Subcutaneous abdominal adipose tissue (tissue), 5 donors: ENCODE data around the gene OPALIN.
"Not testable (repeated sequence)": the region's sequence is repeated elsewhere in the genome, so short reads cannot be mapped to it uniquely, and the experiment has no call there.

Experiments
- H3K27ac ChIP-seq: one replicate; pipeline ENCODE4 v1.7.0; 2013; ENCODE audit warnings: low read depth, mild to moderate bottlenecking, inconsistent platforms, low read length, moderate library complexity
- H3K27me3 ChIP-seq, 5 donors: one replicate each; pipeline ENCODE4 v1.7.0; 2013; ENCODE audit warnings: low read length in 5 of 5, inconsistent platforms in 1 of 5; ENCODE audit not compliant: control insufficient read depth in 5 of 5, insufficient read depth in 4 of 5
- H3K36me3 ChIP-seq, 5 donors: one replicate each; pipeline ENCODE4 v1.7.0; 2013; ENCODE audit warnings: low read length in 5 of 5; ENCODE audit not compliant: control insufficient read depth in 5 of 5, insufficient read depth in 5 of 5
- H3K4me1 ChIP-seq, 5 donors: one replicate each; pipeline ENCODE4 v1.7.0; 2013; ENCODE audit warnings: low read length in 5 of 5, mild to moderate bottlenecking in 3 of 5, moderate library complexity in 1 of 5; ENCODE audit not compliant: control insufficient read depth in 5 of 5, insufficient read depth in 5 of 5
- H3K4me3 ChIP-seq, 5 donors: one replicate each; pipeline ENCODE4 v1.7.0; 2013; ENCODE audit warnings: low read length in 5 of 5, low read depth in 1 of 5
- H3K9ac ChIP-seq, 5 donors: one replicate each; pipeline ENCODE4 v1.7.0; 2013; ENCODE audit warnings: low read length in 5 of 5, mild to moderate bottlenecking in 4 of 5, moderate library complexity in 3 of 5
- H3K9me3 ChIP-seq, 5 donors: one replicate each; pipeline ENCODE4 v1.7.0; 2013; ENCODE audit warnings: low read length in 5 of 5; ENCODE audit not compliant: control insufficient read depth in 5 of 5
- donor health status: healthy.
- donor health status: healthy.
- donor health status: healthy.
- donor health status: healthy.
- donor health status: healthy.

Gene OPALIN

DNA sequence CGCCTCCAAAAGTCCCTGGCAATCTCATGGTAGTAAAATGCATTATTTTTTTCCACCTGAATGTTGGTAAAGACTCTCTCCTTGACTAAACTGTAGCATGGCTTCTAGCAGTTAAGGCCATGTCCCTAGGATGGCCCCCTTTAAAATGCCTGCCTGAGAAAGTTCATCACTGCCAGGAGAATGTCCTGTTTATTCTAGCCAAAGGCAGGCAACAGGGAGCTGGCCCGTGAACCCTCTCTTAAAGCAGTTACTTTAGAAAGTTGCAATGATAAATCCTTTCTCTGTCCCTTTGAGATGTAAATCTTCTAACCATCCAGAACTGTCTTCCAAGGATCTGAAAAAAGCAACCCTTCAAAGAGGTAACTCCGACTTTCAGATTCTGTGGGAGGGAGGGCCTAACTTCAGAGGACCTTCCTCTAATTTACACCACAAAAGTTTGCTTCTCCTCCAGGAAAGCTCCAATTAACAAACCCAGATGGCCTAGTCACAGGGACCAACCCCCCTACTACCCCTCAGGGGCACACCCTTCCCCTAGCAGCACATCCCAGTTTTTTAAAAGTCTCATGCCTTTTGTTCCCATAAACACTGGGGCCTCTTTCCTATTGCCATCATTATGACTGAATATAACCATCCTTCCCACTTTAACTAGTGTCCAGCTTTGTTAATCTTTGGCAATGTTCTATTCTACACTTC, 49.0 kb downstream of the OPALIN start:
- no peaks in the 10 kb centered on the region for H3K9me3 ChIP-seq
- H3K4me1 ChIP-seq = peaks cover 0 to 4% (median 0%) of the 10 kb centered on the region in 5 donors
- peaks cover 0 to 3% (median 0%) of the 10 kb centered on the region in 5 donors for H3K27me3 ChIP-seq
- no peak overlapping the region for H3K9ac ChIP-seq
- no peak overlapping the region for H3K4me3 ChIP-seq
- H3K27ac ChIP-seq = no peak overlapping the region
- no peaks in the 10 kb centered on the region for H3K36me3 ChIP-seq

DNA sequence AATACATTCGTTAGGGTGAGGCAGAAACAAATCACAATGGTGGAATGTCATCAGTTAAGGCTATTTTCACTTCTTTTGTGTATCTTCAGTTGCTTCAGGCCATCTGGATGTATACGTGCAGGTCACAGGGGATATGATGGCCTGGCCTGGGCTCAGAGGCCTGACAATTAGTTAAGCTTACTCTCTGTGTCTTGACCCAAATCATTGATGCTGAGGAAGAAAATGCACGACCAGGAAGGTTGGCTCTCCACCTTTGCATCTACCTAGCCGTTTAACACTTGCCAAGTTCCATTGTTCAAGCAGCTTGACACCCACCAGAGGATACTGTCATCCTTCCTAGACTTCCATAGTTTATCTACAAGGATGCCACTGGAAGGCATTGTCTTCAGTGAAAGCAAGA, 49.9 kb downstream of the OPALIN start:
- H3K36me3 ChIP-seq, H3K9me3 ChIP-seq, H3K9ac ChIP-seq, H3K27me3 ChIP-seq, H3K27ac ChIP-seq, H3K4me3 ChIP-seq, H3K4me1 ChIP-seq: not testable (repeated sequence)

DNA sequence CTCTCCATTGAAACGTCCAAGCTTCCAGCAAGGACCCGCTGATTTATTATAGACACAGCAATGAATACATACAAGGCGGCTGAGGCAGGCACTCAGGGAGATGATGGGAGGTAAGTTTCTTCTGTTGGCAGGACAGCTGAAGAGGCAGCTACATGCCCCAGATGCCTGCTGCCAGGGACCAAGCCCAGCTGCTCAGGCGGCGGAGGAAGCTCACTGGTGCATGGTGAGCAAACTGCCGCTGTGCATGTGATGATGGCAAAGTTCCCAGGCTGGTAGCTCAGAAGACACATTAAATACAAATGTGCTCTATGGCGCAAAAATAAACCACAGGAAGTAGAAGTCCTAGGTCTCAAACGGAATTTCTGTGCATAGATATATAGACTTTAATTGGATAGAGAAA, 52.3 kb downstream of the OPALIN start:
- Histone ChIP-seq H3K27me3 (peaks cover 0 to 3% (median 0%) of the 10 kb centered on the region in 5 donors), H3K27ac (no peak overlapping the region), H3K4me3 (no peak overlapping the region), H3K36me3 (no peaks in the 10 kb centered on the region), H3K9me3 (no peaks in the 10 kb centered on the region), H3K9ac (no peak overlapping the region), H3K4me1 (peaks cover 0 to 4% (median 0%) of the 10 kb centered on the region in 5 donors)

DNA sequence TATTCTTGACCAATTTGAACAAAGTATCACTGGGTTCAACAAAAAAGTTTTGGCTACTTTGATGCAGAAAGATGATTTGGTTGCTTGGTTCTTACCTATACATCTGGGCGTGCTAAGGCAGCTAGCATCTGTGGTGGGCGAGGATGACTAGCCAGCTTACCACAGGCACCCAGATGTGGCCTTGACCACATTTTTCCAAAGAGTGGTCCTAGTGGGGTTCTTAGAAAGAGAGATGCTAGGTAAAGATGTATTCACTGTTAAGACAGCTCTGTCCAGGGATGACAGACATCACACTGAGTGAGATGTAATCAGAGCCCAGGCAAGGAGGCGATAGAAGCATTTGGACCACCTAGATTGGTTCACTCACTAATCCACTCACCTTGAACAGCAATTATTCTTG, 53.8 kb downstream of the OPALIN start:
- Histone ChIP-seq H3K27me3 (peaks cover 0 to 7% (median 2%) of the 10 kb centered on the region in 5 donors), H3K27ac (no peak overlapping the region), H3K36me3 (no peaks in the 10 kb centered on the region), H3K9me3 (no peaks in the 10 kb centered on the region), H3K9ac (no peak overlapping the region), H3K4me3 (no peak overlapping the region), H3K4me1 (peaks cover 0 to 4% (median 0%) of the 10 kb centered on the region in 5 donors)

DNA sequence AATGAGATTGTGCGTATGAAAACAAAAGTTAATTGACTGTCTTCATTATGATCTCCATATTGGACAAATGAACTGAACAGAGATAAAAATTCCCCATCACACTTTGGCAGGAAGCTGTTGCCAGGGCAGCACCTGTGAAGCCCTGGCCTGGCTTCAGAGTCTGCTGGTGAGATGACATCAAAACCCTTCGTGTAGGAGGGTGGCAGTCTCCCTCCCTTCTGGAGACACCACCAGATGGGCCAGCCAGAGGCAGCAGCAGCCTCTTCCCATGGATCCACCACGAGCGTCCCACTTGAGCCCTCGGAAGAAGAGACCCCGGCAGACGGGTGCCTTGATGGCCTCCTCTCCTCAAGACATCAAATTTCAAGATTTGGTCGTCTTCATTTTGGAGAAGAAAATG, 54.6 kb downstream of the OPALIN start, which contains the start of gene DNTT:
Gene DNTT (plus strand): TSS at position 205 of the 400 bp plus-strand sequence. CDS start 64 bp downstream, at position 269.
- Histone ChIP-seq H3K4me1 (peaks cover 0 to 8% (median 0%) of the 10 kb centered on the region in 5 donors), H3K36me3 (no peaks in the 10 kb centered on the region), H3K9ac (no peak within 1 kb of the TSS), H3K27me3 (peaks cover 0 to 9% (median 5%) of the 10 kb centered on the region in 5 donors), H3K27ac (no peak within 1 kb of the TSS), H3K4me3 (no peak within 1 kb of the TSS), H3K9me3 (no peaks in the 10 kb centered on the region)

DNA sequence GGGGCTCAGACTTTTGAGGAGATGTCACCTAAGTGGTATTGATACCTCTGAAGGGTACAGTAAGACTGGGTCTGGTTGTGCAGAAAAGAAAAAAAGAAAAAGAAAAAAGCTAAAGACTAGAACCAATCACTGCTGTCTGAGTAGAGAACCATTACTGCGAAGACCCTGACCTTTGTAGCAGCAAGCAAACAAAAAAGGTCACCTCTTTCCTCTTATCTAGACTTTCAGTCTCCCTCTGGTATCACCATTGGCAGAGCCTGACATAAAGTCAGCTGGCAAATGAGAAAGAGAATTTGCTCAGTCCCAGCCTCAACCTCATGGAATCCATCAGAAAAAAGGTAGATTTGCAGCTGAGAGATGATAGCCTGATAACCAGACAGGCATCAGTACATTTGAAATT, 57.2 kb downstream of the OPALIN start:
- Histone ChIP-seq H3K9ac (no peak overlapping the region), H3K4me3 (no peak overlapping the region), H3K27me3 (peaks cover 0 to 9% (median 5%) of the 10 kb centered on the region in 5 donors), H3K9me3 (no peaks in the 10 kb centered on the region), H3K27ac (no peak overlapping the region), H3K36me3 (no peaks in the 10 kb centered on the region), H3K4me1 (peaks cover 0 to 8% (median 0%) of the 10 kb centered on the region in 5 donors)

DNA sequence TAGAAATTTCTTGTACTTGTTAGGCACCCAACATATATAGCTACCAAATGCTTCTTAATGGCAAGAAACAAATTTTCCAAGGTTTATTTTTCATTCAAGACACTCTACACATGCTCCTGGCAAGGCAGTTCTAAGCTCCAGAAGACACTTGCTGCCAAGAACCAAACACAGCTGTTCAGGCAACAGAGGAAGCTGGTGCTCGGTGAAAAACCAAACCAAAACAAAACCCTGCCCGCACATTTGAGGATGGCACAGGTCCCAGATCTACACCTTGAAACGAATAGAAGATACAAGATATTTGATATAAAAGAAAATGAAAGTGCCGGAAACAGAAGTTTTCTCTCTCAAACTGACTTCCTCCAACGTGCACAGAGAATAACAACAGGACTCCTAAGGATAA, 59.4 kb downstream of the OPALIN start:
- Histone ChIP-seq H3K27me3 (peaks cover 0 to 9% (median 5%) of the 10 kb centered on the region in 5 donors), H3K27ac (no peak overlapping the region), H3K9me3 (no peaks in the 10 kb centered on the region), H3K4me3 (no peak overlapping the region), H3K4me1 (peaks cover 0 to 4% (median 0%) of the 10 kb centered on the region in 5 donors), H3K36me3 (no peaks in the 10 kb centered on the region), H3K9ac (no peak overlapping the region)

DNA sequence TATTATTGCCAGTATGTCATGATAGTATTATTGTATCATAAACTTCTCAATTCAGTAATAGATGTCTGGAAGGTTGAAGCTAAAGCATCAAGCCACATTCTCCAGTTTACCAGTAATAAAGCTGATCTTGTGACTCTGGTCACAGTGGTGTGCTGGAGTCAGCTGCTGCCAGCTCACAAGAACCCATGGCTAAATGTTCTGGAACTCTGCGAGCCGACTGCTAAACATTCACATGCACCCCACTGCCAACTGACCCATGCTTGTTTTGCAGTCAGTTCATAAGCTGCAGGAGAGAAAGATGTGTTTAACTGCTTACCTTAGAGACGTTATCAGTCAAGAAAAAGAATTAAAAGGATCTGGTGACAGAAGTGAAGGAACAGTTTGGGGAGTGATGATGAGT, 60.4 kb downstream of the OPALIN start:
- no peak overlapping the region for H3K9ac ChIP-seq
- peaks cover 0 to 9% (median 4%) of the 10 kb centered on the region in 5 donors for H3K27me3 ChIP-seq

DNA sequence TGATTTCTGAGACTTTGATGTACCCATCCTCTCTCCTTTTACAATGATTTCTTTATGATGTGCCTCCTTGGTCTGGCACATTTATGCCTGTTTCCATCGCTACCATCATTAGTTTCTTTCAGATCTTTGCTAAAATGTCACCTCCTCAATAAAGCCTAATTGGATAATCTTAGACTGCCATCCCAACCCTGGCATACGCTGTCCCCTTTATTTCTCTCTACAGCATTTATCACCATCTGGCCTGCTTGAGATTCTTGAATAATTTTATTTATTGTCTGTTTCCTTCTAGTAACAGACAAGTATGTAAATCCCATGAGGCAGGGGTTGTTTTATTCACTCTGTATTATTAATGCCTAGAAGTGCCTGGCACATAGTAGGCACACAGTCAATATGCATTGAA, 61.3 kb downstream of the OPALIN start:
- Histone ChIP-seq H3K36me3 (no peaks in the 10 kb centered on the region), H3K27ac (no peak overlapping the region), H3K4me3 (no peak overlapping the region), H3K4me1 (peaks cover 0 to 10% (median 3%) of the 10 kb centered on the region in 5 donors), H3K9me3 (no peaks in the 10 kb centered on the region), H3K27me3 (peaks cover 0 to 9% (median 4%) of the 10 kb centered on the region in 5 donors), H3K9ac (no peak overlapping the region)

More for the DNA sequence above, 60.4 kb downstream of the OPALIN start:
- no peak overlapping the region for H3K27ac ChIP-seq
- H3K9me3 ChIP-seq = no peaks in the 10 kb centered on the region
- H3K36me3 ChIP-seq = no peaks in the 10 kb centered on the region
- peaks cover 0 to 10% (median 3%) of the 10 kb centered on the region in 5 donors for H3K4me1 ChIP-seq
- H3K4me3 ChIP-seq = no peak overlapping the region

DNA sequence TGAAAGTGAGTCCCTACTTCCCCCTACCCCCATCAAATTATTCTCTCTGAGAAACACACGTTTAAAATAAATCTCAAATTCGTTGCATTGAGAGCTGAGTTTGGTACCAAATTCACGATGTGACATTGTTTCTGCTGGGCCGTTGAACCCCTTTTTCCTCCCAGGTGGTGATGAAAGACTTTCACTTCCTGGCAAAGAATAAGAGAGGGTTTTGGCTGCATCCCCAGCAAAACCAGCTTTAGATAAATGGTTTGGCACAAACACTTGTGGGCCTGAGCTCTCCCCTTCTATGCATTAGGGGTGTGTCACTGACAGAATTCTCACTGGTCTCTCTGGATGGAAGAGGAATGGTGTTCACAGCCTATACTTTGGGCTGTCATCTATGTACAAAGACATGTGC, 63.3 kb downstream of the OPALIN start:
- Histone ChIP-seq H3K9ac (no peak overlapping the region), H3K4me1 (peaks cover 0 to 10% (median 3%) of the 10 kb centered on the region in 5 donors), H3K27ac (no peak overlapping the region), H3K9me3 (no peaks in the 10 kb centered on the region), H3K4me3 (no peak overlapping the region), H3K36me3 (no peaks in the 10 kb centered on the region), H3K27me3 (peaks cover 0 to 9% (median 2%) of the 10 kb centered on the region in 5 donors)
